Right lobe of liver (tissue), 4 donors: ENCODE data around the gene PPARG.

Source experiments
- CTCF ChIP-seq, 4 donors: fragments of 200-600 bp in 3 of 4; fragments of 450-650 bp in 1 of 4; IDR thresholded peaks; one replicate each; pipeline versions ENCODE4 v1.5.1 to v1.8.0; 2016 to 2022; ENCODE audit warnings: antibody characterized with exemption in 4 of 4, mild to moderate bottlenecking in 2 of 4
- POLR2A ChIP-seq: fragments of 450-650 bp; IDR thresholded peaks from one replicate; pipeline ENCODE4 v1.6.1; 2017; ENCODE audit warnings: antibody characterized with exemption, mild to moderate bottlenecking
- donor health status: DM: no; HTN: no; CAD: no.
- donor health status: DM: no; HTN: no; CAD: no.
- donor health status: DM: no; HTN: yes; CAD: no.

- no peak for TF ChIP-seq CTCF (IDR thresholded peaks at IDR 0.05)
- TF ChIP-seq POLR2A: no peak
Measured at GRCh38 chr3:12472000-12472610, 183.2 kb downstream of the PPARG start.
